Natural killer cell treated with Interleukin-12 subunit alpha and Interleukin-12 subunit beta and Interleukin-15 and Interleukin-18, amount 100 ng/mL, for 72 hours (primary cell): ENCODE data around the gene STX16. TPM values are rescaled to one million over a fixed set of nuclear protein-coding genes. Genes with fewer than 3 reads are reported as not detected.
A peak's percentile ranks its signal among the peaks of the same experiment; 100 is the strongest.

ENCODE experiments used
- ATAC-seq, 2 donors: fragments of 150-1000 bp; cut with Tn5 transposase in 1 of 2; sonication (Bioruptor Pico), chemical (Tn5 transposase) in 1 of 2; 2 replicates each; pipeline ENCODE4 v1.10.0; 2021
- DNase-seq: peaks from one replicate; pipeline ENCODE4 v3.0.0; 2022; ENCODE audit warnings: low spot score
- H3K27ac Mint-ChIP-seq, 2 donors: 1 replicate in 1 of 2; 2 replicates in 1 of 2; pipeline ENCODE4 v1.8.0; 2022; ENCODE audit warnings: mixed read lengths in 2 of 2, mild to moderate bottlenecking in 1 of 2, moderate library complexity in 1 of 2
- H3K27me3 Mint-ChIP-seq, 2 donors: 1 replicate in 1 of 2; 2 replicates in 1 of 2; pipeline ENCODE4 v1.8.0; 2022; ENCODE audit warnings: mixed read lengths in 2 of 2
- H3K36me3 Mint-ChIP-seq: one replicate; pipeline ENCODE4 v1.8.0; 2022; ENCODE audit warnings: mixed read lengths
- H3K4me1 Mint-ChIP-seq, 2 donors: 1 replicate in 1 of 2; 2 replicates in 1 of 2; pipeline ENCODE4 v1.8.0; 2022; ENCODE audit warnings: low read depth in 2 of 2, mixed read lengths in 2 of 2, mild to moderate bottlenecking in 1 of 2
- H3K4me3 Mint-ChIP-seq: one replicate; pipeline ENCODE4 v1.8.0; 2022; ENCODE audit warnings: mixed read lengths
- H3K9me3 Mint-ChIP-seq: 2 replicates; pipeline ENCODE4 v1.8.0; 2022; ENCODE audit warnings: mixed read lengths
- total RNA-seq, 2 donors: library from RNA; stranded (reverse); gene quantifications; one replicate each; pipeline ENCODE4 v1.2.3, GENCODE V29; 2022

STX16 gene
- total RNA-seq, 2 donors from 2014 or later, result 92.4 to 92.8 TPM

DNA sequence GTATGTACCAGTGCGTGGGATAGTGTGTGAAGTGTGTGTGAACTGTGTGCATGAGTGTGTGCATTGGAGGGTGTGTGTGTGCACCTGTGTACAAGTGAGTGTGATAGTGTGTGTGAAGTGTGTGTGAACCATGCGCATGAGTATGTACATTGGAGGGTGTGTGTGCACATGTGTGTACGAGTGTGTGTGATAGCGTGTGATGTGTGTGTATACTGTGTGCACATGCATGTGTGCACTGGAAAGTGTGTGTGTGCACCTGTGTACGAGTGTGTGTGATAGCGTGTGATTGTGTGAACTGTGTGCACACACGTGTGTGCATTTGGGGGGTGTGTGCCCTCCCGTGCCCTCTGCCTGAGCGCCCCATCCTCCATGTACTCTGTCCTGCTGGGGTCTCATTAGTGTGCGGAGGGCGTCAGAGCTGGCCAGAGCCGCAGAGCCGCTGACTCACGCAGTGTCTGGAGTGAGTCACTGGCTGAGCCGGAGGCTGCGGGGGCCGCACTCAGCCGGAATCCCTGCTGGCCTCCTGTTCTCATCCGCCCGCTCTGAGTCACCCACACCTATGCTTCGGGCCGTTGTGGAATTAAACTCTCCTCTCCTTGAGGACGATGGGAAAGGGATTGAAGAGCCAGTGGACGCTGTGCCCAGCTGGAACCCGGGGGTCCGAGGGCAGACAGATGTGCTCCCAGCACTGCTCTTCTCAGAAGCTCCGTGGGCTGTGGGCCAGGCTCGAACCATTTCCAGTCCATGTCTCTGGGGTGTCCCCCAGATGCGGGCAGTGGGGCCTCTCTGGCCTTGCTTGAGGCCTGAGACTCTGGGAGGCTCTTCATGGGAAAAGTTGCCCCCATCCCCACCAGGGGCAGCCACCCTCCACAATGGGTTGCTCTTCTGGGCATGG lies 27.3 kb upstream of the STX16 start:
- Mint-ChIP-seq H3K27ac (no peak overlapping the region), H3K27me3 (peaks cover 6 to 8% of the 10 kb centered on the region in 2 donors), H3K4me3 (no peak overlapping the region), H3K36me3 (no peaks in the 10 kb centered on the region), H3K4me1 (peaks cover 10 to 12% of the 10 kb centered on the region in 2 donors), H3K9me3 (no peaks in the 10 kb centered on the region)
- DNase-seq, result no peak
- ATAC-seq, result no peak

DNA sequence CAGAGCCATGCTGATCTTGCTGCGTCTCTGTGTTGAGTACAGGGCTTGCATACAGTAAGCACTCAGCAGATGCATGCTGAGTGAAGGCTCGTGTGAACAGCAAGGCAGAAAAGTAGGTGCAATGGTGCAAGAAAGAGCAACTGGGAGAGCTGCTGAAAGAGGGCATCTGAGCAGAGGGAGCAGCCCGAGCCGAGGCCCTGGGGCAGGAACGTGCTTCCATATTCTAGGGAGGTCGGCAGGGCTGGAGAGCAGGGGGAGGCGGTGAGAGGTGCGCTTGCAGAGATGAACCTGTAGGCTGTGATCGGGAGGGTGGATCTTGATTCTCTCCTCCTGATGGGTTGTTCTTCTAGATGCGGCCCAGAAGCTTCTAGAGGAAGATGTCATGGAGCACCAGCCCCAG lies 26.4 kb upstream of the STX16 start:
- Mint-ChIP-seq H3K36me3 (no peaks in the 10 kb centered on the region), H3K4me3 (no peak overlapping the region), H3K27me3 (peaks cover 3 to 5% of the 10 kb centered on the region in 2 donors), H3K27ac (no peak overlapping the region), H3K4me1 (peaks cover 10 to 12% of the 10 kb centered on the region in 2 donors), H3K9me3 (no peaks in the 10 kb centered on the region)
- DNase-seq, result no peak
- ATAC-seq, result no peak

DNA sequence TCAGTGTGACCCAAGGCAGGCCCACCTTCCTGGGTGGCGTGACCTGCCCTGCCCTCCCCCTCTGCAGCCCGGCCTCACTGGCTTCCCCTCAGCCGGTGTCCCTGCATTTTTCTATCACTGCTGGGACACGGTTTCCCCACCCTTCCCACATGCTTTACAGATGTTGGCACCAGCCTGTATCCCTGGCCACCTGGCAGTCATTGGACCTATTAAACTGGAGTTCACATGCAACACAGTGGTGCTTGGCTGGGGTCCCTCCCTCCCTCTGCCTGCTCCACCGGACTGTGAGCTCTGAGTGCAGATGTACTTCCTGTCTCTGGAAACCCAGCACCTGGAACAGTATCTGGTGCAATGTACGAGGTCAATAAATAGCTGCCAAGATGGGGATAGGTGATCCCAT lies 25.5 kb upstream of the STX16 start:
- Mint-ChIP-seq H3K27me3 (peaks cover 4 to 5% of the 10 kb centered on the region in 2 donors), H3K9me3 (no peaks in the 10 kb centered on the region), H3K4me3 (no peak overlapping the region)

DNA sequence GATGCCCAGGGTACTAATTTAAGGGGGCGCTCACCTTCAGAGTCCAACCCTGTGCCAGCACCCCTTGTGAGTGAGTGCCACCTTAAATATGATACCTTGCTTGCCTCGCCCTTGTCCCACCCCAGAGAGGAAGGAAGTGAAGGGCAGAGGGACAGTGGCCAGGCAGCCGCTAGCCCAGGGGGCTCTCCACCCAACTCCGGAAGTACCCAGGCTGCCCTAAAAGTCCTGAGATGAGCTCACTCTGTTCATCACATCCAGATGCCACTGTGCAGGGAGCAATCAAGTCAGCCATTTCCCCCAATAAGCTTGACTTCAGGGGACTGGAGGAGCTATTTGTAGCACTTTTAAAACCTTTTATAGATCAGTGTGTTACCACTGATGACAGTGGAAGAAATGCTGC lies 25.0 kb upstream of the STX16 start:
- no peaks in the 10 kb centered on the region for H3K36me3 Mint-ChIP-seq
- no peaks in the 10 kb centered on the region for H3K9me3 Mint-ChIP-seq
- H3K27me3 Mint-ChIP-seq, result peaks cover 5 to 6% of the 10 kb centered on the region in 2 donors
- no peak overlapping the region for H3K4me3 Mint-ChIP-seq
- DNase-seq (no peak), ATAC-seq (no peak)
- peaks cover 10 to 12% of the 10 kb centered on the region in 2 donors for H3K4me1 Mint-ChIP-seq
- no peak overlapping the region for H3K27ac Mint-ChIP-seq

More for the DNA sequence above, 25.5 kb upstream of the STX16 start:
- DNase-seq (no peak), ATAC-seq (no peak)
- Mint-ChIP-seq H3K36me3 (no peaks in the 10 kb centered on the region), H3K4me1 (peaks cover 10 to 12% of the 10 kb centered on the region in 2 donors), H3K27ac (no peak overlapping the region)

DNA sequence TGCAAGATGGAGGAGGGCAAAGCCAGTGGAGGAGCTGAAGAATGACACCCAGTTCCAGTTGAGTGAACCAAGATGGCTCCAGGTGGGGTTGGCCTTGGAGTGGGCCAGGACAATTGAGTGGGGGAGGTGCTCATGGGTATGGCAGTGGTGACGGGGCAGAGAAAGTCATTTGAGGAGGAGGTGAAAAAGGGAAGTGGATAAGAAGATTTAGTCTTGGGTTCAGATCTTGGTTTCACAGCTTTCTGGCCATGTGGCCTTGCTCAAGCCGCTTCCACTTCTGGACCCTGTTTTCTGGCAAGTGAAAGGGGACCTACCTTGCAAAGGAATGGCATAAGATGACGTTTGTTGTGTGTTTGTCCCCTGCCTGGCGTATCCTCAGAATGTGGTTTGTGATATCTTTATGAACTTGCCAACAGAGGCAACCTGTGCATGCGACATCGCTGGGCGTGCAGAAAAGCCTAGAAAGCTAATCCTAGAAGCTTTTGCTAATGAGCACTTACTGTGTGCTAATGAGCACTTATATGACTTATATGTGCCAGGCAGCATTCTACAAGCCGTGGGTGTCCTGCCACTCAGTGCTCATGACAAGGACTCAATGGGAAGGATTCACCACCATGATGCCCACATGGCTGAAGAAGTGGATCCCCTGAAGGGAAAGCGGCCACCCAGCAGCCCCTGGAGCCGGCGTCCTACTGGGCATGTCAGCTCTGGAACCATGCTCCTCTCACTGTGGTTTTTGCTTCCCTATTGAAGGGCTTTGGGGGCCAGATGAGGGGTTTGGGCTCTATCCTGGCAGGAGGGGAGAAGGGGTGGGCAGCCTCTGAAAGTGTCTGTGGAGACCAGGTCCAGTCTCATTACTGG lies 23.6 kb upstream of the STX16 start:
- H3K36me3 Mint-ChIP-seq, result no peaks in the 10 kb centered on the region
- peak overlapping the region in 1 of 2 donors; percentile 2 for H3K27ac Mint-ChIP-seq
- no peak overlapping the region for H3K4me3 Mint-ChIP-seq
- DNase-seq (no peak), ATAC-seq (no peak)
- peaks cover 10 to 12% of the 10 kb centered on the region in 2 donors for H3K4me1 Mint-ChIP-seq
- peaks cover 5 to 6% of the 10 kb centered on the region in 2 donors for H3K27me3 Mint-ChIP-seq
- H3K9me3 Mint-ChIP-seq, result no peaks in the 10 kb centered on the region

DNA sequence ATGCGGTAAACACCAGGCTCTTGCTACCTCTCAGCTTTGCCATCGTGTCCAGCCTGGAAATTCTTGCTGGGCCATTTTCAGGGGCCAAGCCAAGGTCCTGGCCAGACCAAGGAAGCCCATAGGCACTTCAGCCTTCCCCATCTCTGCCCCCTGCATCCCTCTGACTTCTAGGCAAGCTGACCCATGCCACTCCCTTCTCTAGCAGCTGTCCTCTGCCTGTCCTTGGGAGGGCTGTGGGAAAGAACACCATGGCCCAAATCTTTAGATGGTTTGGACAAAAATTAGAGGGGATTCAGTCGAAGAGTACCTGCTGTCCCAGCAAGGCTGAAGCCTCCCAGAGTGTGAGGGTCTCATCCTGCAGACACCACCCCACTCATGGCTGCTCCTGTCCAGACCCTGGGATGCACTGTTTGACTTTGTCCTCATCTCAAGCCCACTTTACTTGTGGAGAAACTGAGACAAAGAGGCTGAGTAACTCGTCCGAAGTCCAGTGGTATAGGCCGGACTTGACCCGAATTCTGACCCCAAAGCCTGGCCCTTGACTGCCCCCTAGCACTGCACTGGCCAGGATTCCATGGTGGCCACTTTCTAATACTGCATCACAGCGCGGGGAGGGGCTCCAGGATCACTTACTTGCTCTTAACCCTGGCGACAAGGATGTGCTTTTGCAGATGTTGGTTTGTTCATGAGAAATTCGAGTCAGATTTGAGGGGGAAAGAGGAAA lies 22.4 kb upstream of the STX16 start:
- Mint-ChIP-seq H3K27ac (no peak overlapping the region), H3K36me3 (no peaks in the 10 kb centered on the region), H3K4me3 (no peak overlapping the region), H3K9me3 (no peaks in the 10 kb centered on the region), H3K27me3 (peaks cover 5 to 6% of the 10 kb centered on the region in 2 donors), H3K4me1 (peaks cover 10 to 12% of the 10 kb centered on the region in 2 donors)
- DNase-seq (no peak), ATAC-seq (no peak)

DNA sequence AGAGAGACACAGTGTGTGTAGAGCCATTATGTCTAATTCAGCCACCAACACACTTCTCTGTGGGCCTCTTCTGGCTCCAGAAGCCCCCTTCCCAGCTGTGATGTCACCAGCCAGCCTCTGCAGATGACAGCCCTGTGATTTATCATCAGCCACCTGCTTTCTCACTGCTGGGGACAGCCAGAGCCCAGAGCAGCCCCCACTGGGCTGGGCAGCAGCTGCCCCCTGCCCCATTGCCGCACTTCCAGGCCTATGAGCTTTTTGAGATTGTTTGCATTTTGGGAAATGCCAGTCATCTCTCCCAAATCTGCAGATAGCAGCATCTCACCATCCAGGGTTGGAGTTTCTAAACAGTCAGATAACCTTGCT lies 21.9 kb upstream of the STX16 start:
- no peaks in the 10 kb centered on the region for H3K36me3 Mint-ChIP-seq
- peaks cover 5 to 6% of the 10 kb centered on the region in 2 donors for H3K27me3 Mint-ChIP-seq
- no peak for DNase-seq
- no peaks in the 10 kb centered on the region for H3K9me3 Mint-ChIP-seq
- no peak for ATAC-seq
- no peak overlapping the region for H3K4me3 Mint-ChIP-seq
- H3K27ac Mint-ChIP-seq, result no peak overlapping the region
- H3K4me1 Mint-ChIP-seq, result peaks cover 10 to 12% of the 10 kb centered on the region in 2 donors

DNA sequence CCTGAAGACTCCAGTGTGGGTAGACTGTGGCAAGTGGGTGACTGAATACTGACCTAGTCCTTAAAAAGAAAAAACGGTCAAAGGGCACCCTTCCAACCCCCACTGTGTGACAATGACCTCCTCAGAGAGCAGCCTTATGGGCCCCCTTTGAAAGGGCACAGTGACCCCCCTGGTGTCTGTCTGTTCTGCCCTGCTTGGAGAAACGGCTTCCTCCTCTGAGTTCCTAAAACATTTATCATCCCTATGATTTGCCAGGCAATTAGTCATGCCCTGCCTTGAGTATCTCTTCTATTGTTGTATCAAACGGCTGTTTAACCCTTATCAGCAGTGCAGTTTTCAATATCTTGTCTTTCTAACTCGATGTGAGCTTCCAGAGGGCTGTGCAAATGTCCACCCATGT lies 21.0 kb upstream of the STX16 start:
- Mint-ChIP-seq H3K27ac (no peak overlapping the region), H3K9me3 (no peaks in the 10 kb centered on the region), H3K36me3 (no peaks in the 10 kb centered on the region), H3K4me3 (no peak overlapping the region), H3K4me1 (peaks cover 10% of the 10 kb centered on the region in 2 donors), H3K27me3 (peaks cover 5 to 6% of the 10 kb centered on the region in 2 donors)
- ATAC-seq, result no peak
- no peak for DNase-seq

DNA sequence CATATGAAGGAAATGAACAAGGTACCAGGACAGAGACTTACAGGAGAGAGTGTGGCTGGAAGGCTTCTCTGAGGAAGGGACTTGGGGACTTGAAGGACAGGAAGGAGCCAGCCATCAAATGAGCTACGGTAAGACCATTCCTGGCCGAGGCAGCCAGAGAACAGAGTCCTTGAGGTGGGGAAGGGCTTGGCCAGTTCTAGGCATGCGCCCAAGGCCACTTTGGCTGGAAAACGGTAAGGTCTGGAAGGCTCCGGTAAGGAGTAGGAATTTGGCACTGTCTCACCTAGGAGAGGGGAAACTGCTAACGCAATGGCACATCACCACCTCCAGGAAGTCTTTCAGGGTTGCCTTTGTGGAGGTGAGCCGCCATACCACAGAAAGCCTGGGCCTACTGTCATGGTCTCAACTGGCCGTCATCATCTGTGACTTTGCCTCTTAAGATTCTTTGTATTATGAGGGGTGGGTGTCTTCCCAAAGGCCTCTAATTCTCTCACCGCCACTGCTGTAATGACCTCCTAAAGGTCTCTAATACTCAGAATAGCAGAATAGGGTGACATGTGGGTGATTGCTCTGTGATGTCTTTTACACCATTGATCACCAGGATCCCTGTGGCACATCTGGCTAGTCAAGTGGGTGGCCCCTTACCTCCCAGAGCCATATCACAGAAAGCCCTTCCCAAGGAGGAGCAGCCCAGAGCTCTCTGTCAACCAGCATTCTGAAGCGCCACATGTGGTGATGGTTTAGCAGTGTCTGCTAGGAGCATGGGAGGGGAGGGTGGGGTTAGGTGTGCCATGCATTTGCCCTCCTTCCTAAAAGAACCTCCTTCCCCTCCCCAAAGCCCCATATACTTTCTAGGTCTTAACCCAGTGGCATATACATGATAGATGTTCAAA lies 17.7 kb upstream of the STX16 start:
- H3K27ac Mint-ChIP-seq, result no peak overlapping the region

DNA sequence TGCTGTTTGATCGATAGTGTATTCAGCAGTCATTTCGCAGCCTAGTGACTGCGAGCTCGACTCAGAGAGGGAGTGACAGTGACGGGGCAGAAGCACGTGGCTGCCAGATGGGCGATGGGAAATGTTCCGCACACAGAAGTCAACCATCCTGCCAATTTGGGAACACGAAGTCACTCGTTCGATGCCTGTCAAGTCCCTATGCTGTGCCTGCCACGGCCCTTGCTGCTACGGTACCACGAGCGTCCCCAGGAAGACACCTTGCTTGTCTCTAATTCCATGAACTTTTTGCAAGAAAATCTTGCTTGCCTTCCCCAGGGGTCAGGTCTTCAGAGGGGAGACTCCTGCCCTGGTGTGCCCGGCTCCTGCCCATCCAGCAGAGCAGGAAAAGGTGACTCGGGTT lies 17.0 kb upstream of the STX16 start:
- DNase-seq, result no peak
- no peaks in the 10 kb centered on the region for H3K4me1 Mint-ChIP-seq
- peaks cover 5 to 14% of the 10 kb centered on the region in 2 donors for H3K27me3 Mint-ChIP-seq
- H3K9me3 Mint-ChIP-seq, result no peaks in the 10 kb centered on the region
- no peak overlapping the region for H3K27ac Mint-ChIP-seq
- ATAC-seq, result no peak
- H3K36me3 Mint-ChIP-seq, result no peaks in the 10 kb centered on the region
- no peak overlapping the region for H3K4me3 Mint-ChIP-seq

More for the DNA sequence above, 17.7 kb upstream of the STX16 start:
- Mint-ChIP-seq H3K4me3 (no peak overlapping the region), H3K9me3 (no peaks in the 10 kb centered on the region), H3K27me3 (peaks cover 5 to 14% of the 10 kb centered on the region in 2 donors), H3K4me1 (no peaks in the 10 kb centered on the region), H3K36me3 (no peaks in the 10 kb centered on the region)
- DNase-seq, result no peak
- no peak for ATAC-seq

DNA sequence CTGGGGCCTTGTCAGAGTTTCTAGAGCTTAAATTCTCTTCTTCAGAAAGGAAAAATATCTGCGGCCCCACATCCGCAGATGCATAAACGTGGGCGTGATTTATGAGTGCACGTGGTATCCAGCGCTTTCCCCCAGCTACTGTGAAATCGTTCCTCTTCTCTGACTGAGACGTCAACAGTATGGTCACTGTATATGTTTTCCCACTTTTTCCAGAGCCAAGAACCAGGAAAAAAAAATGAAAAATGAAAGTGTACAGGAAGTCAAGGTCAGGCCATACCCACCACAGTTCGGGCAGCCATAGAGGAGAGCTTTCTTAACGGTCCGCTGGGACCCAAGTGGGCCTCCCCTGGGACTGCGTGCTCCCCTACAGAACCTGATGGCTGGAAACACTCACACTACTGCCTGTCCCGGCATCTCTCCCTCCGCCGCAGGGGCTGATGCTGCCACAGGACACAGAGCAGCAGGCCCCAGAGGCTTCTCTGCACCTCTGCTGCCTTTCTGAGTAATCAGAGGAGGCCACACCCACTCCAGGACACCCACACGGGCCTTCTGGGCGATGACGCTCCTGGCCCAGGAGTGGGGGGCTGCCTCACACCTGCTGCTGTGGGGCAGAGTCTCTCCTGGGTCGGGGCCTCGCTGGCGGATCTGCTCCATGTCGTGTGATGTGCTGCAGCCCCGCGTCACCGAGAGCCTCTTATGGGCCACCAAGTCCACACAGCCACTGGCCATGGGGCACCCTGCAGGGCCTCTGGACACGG lies 16.4 kb upstream of the STX16 start:
- H3K9me3 Mint-ChIP-seq, result no peaks in the 10 kb centered on the region
- H3K27me3 Mint-ChIP-seq, result peaks cover 11 to 19% of the 10 kb centered on the region in 2 donors
- DNase-seq (no peak), ATAC-seq (peak in 1 of 2 donors; percentile 18)
- no peak overlapping the region for H3K27ac Mint-ChIP-seq
- no peak overlapping the region for H3K4me3 Mint-ChIP-seq
- no peaks in the 10 kb centered on the region for H3K36me3 Mint-ChIP-seq
- H3K4me1 Mint-ChIP-seq, result no peaks in the 10 kb centered on the region

DNA sequence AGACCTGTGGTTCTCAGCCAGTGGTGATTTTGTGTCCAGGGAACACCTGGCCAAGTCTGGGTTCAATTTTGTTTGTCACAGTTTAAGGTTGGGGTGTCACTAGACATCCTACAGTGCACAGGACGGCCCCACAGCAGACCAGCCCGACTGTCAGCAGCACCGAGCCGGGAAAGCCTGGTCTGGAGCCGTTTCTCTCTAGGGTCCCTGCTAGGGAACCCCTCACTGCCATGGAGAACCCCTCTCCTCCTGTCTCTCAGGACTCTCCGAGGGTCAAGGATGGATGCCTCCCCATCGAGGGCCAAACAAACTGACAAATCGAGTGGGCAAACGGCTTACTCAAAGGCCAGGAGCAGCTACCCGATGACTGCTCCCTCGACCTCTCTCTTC lies 15.8 kb upstream of the STX16 start:
- no peak for DNase-seq
- H3K4me1 Mint-ChIP-seq, result no peaks in the 10 kb centered on the region
- peaks cover 14 to 22% of the 10 kb centered on the region in 2 donors for H3K27me3 Mint-ChIP-seq
- no peaks in the 10 kb centered on the region for H3K9me3 Mint-ChIP-seq
- no peak overlapping the region for H3K27ac Mint-ChIP-seq
- no peaks in the 10 kb centered on the region for H3K36me3 Mint-ChIP-seq
- ATAC-seq, result no peak
- no peak overlapping the region for H3K4me3 Mint-ChIP-seq
